Effector CD8-positive, alpha-beta T cell (primary cell): ENCODE data around the gene ZNF765.
"Not testable (repeated sequence)": the region's sequence is repeated elsewhere in the genome, so short reads cannot be mapped to it uniquely, and the experiment has no call there.

ENCODE experiments used
- DNase-seq: peaks from one replicate; lab custom pipeline; 2025; lab: John Stamatoyannopoulos, UW

Gene ZNF765

DNA sequence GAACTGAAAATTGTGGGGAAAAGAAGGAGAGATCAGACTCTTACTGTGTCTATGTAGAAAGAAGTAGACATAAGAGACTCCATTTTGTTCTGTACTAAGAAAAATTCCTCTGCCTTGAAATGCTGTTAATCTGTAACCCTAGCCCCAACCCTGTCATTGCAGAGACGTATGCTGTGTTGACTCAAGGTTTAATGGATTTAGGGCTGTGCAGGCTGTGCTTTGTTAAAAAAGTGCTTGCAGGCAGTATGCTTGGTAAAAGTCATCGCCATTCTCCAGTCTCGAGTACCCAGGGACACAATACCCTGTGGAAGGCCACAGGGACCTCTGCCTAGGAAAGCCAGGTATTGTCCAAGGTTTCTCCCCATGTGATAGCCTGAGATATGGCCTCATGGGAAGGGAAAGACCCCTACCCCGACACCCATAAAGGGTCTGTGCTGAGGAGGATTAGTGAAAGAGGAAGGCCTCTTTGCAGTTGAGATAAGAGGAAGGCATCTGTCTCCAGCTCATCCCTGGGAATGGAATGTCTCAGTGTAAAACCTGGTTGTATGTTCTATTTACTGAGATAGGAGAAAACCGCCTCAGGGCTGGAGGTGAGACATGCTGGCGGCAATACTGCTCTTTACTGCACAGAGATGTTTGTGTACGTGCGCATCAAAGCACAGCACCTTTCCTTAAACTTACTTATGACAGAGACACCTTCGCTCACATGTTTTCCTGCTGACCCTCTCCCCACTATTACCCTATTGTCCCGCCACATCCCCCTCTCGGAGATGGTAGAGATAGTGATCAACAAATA is 25.8 kb downstream of the ZNF765 start:
- not testable (repeated sequence) for DNase-seq

GRCh38 chr19:53422551-53422950 is 27.6 kb downstream of the ZNF765 start:
- DNase-seq = no peak

DNA sequence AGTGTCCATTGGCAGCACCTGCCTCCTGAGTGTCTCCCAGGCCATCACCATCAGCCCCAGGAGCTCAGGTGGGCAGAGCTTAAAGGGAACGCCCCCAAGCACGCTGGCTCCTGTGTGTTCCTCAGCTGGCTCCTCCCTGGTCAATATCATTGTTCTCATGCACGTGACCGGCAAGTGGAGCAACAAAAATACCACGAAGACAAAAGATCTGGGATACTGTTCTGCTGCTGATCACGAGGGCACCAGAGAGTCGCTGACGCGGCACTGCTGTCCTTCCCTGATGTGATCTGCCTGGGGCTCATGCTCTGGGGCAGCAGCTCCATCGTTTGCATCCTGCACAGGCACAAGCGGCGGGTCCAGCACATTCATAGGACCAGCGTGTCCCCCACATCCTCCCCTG is 28.1 kb downstream of the ZNF765 start:
- not testable (repeated sequence) for DNase-seq

- not testable (repeated sequence) for DNase-seq
Measured at GRCh38 chr19:53423680-53424079, 28.7 kb downstream of the ZNF765 start.

GRCh38 chr19:53424968-53425597 is 30.1 kb downstream of the ZNF765 start:
- peak; percentile 49 for DNase-seq

DNA sequence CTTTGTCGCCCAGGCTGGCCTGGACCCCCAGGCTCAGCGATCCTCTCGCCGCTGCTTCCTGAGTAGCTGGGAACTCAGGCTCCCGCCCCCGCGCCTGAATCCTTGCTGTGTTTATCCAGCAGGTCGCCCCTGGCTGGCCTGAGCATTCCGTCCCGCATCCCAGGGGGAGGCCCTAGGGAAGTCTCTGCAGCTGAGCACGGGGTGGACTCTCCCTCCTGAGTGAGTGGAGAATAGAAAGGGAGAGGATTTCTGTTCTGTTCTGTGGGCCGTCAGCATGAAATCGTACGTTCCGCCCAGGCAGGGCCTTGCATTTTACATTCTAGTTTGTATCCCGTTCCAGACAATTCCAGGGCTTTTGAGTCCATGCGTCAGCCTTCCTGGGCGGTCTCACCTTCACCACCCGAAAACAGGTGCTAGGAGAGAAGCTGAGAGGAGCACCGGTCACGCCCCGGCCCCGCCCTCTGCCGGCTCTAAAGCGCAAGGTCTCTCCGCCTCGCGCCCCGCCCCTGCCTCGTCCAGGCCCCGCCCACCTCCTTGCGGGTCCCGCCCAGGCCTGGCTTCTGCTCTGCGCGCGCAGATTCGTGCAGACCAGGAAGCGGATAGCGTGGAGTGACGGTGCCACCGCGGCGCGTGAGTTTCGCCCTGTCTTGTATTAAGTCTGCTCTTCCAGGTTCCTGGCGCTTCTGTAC is 36.6 kb downstream of the ZNF765 start, which contains the start of gene ZNF761:
Gene ZNF761, plus strand, starts transcription at position 586 of the 689 bp plus-strand sequence. CDS start 15,285 bp downstream, outside the sequence.
- peak; percentile 98 for DNase-seq

GRCh38 chr19:53432088-53432661 is 37.2 kb downstream of the ZNF765 start:
- DNase-seq = no peak

GRCh38 chr19:53443809-53444208 is 48.9 kb downstream of the ZNF765 start:
- DNase-seq = not testable (repeated sequence)

DNA sequence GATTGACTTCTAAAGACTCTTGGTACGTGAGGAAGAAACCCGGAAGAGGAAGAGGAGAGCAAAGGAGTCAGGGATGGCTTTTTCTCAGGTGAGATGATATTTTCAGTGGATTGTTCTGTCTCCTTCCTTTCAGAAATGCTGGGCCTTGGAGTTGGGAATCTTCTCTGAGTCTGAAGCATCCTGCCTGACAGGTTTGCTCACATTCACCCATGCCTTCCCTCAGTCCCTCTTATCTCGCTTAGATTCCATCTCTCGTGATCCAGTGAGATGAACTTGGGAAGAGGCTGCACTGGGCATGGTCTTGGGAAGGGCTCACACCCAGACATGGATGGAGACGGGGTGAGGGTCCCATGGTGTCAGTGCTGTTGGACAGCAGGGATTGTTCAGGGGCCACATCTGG is 52.2 kb downstream of the ZNF765 start:
- DNase-seq = not testable (repeated sequence)

- no peak for DNase-seq
Measured at GRCh38 chr19:53455828-53456227, 60.9 kb downstream of the ZNF765 start.

- not testable (repeated sequence) for DNase-seq
Measured at GRCh38 chr19:53460131-53460721, 65.3 kb downstream of the ZNF765 start.

DNA sequence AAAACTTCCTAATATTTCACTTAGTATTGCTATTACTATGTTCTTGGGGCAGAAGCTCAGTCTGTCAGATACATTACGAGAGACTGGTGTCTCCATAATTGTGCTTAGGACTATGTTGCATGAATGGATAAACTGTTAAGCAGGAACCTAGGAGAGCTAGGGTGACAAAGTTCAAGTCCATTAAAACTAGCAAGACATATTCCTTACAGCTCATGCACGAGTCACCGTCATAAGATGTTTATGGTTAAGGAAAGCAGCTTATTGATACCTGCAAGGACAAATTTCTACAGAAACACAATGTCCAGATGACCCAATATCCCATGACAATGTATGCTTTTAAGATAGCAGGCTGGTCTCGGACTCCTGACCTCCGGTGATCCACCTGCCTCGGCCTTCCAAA is 66.9 kb downstream of the ZNF765 start:
- no peak for DNase-seq

GRCh38 chr19:53462861-53463260 is 67.9 kb downstream of the ZNF765 start:
- DNase-seq = no peak

- DNase-seq = no peak
Measured at GRCh38 chr19:53463263-53463662, 68.3 kb downstream of the ZNF765 start.

DNA sequence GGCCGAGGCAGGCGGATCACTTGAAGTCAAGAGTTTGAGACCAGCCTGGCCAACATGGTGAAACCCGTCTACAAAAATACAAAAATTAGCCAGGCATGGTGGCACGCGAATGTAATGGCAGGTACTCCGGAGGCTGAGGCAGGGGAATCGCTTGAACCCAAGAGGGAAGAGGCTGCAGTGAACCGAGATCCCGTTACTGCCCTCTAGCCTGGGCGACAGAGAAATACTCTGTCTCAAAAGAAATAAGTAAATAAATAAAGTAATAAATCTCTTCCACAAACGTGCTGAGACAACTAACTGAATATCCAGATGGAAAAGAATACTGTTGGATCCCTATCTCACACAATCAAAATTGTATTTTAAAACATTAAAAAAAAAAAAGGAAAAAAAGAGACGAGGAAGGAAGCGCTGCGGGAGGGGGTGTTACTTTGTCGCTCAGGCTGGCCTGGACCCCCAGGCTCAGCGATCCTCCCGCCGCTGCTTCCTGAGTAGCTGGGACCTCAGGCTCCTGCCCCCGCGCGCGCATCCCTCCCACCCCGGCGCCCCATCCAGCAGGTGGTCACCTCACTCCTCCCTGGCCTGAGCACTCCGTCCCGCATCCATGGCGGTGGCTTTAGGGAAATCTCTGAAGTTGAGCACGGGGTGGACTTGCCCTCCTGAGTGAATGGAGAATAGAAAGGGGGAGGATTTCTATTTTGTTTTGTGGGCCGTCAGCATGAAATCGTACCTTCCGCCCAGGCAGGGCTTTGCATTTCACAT is 72.0 kb downstream of the ZNF765 start:
- DNase-seq = peak; percentile 7

DNA sequence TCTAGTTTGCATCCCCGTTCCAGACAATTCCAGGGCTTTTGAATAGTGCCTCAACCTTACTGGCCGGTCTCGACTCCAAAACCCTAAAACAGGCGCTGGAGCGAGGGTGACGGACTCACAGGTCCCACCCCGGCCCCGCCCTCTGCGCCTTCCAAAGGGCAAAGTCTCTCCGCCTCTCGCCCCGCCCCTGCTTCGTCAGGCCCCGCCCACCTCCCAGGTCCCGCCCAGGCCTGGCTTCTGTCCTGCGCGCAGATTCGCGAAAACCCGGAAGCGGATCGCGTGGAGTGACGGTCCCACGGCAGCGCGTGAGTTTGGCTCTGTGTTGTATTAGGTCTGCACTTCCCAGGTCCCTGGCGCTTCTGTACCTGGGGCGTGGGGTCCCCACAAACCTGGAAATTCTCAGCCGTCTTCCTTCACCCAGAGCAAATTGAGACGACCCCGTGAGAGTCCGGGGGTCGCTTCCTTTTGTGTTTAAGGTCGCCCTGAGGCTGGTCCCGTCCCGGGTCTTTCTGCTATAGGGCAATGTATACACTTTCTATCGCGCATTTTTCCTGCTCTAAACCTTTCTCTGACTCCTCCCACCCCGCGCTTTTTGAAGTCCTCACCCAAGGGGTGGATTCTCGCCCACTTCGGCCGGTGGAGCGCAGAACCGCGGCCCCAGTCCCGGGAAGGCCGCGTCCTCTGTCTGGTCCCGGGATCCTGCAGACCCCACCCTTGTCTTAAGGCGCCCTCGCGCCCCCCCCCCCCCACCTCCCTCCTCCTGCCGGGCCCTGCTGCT is 72.7 kb downstream of the ZNF765 start, which contains the start of gene ZNF813:
Gene ZNF813, plus strand, starts transcription at position 249 of the 778 bp plus-strand sequence. CDS start 16,090 bp downstream, outside the sequence.
- peak; percentile 96 for DNase-seq

GRCh38 chr19:53468628-53469027 is 73.7 kb downstream of the ZNF765 start:
- not testable (repeated sequence) for DNase-seq

GRCh38 chr19:53471916-53472315 is 77.0 kb downstream of the ZNF765 start:
- DNase-seq = no peak

DNA sequence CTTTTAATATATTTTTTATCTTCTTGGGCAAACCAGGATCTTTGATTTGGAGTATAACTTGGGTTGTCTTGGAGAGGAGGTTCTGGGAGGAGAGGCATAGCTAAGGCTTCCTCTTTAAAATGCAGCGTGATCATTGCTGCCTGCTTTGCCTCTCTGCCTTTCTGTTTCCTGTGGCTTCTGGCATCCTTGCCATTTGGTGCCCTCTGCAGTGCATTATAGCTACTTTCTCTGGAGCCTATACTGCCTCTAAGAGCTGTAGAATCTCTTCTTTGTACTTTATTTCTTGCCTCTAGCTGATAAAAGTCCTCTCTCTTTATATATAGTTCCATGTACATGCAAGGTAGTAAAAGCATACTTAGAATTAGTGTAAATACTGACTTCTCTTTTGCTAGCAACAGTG is 79.9 kb downstream of the ZNF765 start:
- DNase-seq = not testable (repeated sequence)

DNA sequence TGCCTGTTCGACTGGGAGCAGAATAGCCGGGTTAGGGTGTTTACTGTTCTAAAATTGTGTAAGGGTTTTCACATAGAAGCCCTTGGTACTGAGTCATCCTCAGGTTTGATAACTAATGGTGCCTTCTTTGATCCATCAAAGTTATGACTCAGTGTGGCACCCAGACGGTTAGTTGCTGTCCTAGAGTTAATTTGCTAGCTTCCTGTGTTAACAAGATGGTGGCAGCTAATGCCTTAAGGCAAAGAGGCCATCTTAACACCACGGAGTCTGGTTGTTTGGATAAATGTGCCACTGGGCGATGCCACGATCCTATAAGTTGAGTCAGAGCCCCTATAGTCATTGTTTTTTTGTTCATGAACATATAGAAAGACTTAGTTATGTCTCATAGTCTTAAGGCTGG is 80.5 kb downstream of the ZNF765 start:
- DNase-seq = not testable (repeated sequence)
